K562 (cell line): ENCODE measurements around the gene ABAT. TPM values are rescaled to one million over a fixed set of nuclear protein-coding genes. Genes with fewer than 3 reads are reported as not detected.

Source experiments
- ATAC-seq: fragments of 200-7000 bp; cut with Tn5 transposase; 3 replicates; pipeline ENCODE4 v1.9.1; 2020; ENCODE audit warnings: moderate library complexity
- BruUV-seq: library from RNA; stranded (reverse); fragments of 400-500 nt; replicated peaks from 2 replicates; lab custom pipeline; 2021; lab: Mats Ljungman, UMichigan
- CTCF ChIA-PET: fragments of 300-600 bp; formaldehyde crosslinking; extraction: SDS; loops from one replicate; lab custom pipeline; 2021; ENCODE audit warnings: low intra/inter-chr PET ratio; lab: Yijun Ruan, JAX
- POLR2A ChIA-PET: fragments of 300-600, 350-650 bp; sonication (Branson Sonifier 250); formaldehyde crosslinking; extraction: SDS; loops from one replicate; lab custom pipeline; 2021; ENCODE audit warnings: antibody characterized with exemption, inconsistent platforms; lab: Yijun Ruan, JAX
- DNase-seq, 4 experiments: peaks; one replicate each; pipeline versions ENCODE4 v3.0.0 to v3.0.0-alpha.2; 2011 to 2018; ENCODE audit warnings: low spot score in 3 of 4, mixed read lengths in 3 of 4; ENCODE audit errors: extremely low read depth in 1 of 4
- FAIRE-seq: peaks from 2 replicates; lab custom pipeline; 2011; peaks lifted over from hg19 to GRCh38; lab: Jason Lieb, UNC
- H2AFZ ChIP-seq: 2 replicates; pipeline ENCODE4 v1.6.0; 2011; ENCODE audit warnings: low read depth, low read length, control low read depth, inconsistent platforms
- H3K27ac ChIP-seq: fragments of 200-600 bp; 3 replicates; pipeline ENCODE4 v1.8.0; 2011; ENCODE audit warnings: low read depth, mild to moderate bottlenecking, control low read depth, inconsistent platforms, low read length, moderate library complexity, mixed read lengths; ENCODE audit errors: extremely low read depth
- H3K27me3 ChIP-seq, 2 experiments: fragments of 300-600 bp in 1 of 2; 2 replicates in 1 of 2; 3 replicates in 1 of 2; pipeline versions ENCODE4 v1.6.0 to v1.8.0; 2011; ENCODE audit warnings: inconsistent platforms in 2 of 2, low read length in 2 of 2, mild to moderate bottlenecking in 1 of 2, mixed read lengths in 1 of 2, moderate library complexity in 1 of 2; ENCODE audit not compliant: control insufficient read depth in 2 of 2, insufficient read depth in 2 of 2
- H3K36me3 ChIP-seq: fragments of 300-600 bp; 3 replicates; pipeline ENCODE4 v1.8.0; 2011; ENCODE audit warnings: mild to moderate bottlenecking, low read length, inconsistent platforms; ENCODE audit not compliant: control insufficient read depth, insufficient read depth
- H3K4me1 ChIP-seq, 2 experiments: fragments of 200-600 bp in 1 of 2; replicated peaks in 1 of 2; 2 replicates in 1 of 2; 3 replicates in 1 of 2; pipeline versions ENCODE4 v1.5.1 to v1.8.0; 2011; ENCODE audit warnings: inconsistent platforms in 2 of 2, low read length in 2 of 2, mild to moderate bottlenecking in 1 of 2, mixed read lengths in 1 of 2, moderate library complexity in 1 of 2; ENCODE audit not compliant: control insufficient read depth in 2 of 2, insufficient read depth in 2 of 2
- H3K4me2 ChIP-seq: 2 replicates; pipeline ENCODE4 v1.6.1; 2011; ENCODE audit warnings: low read length, control low read depth, inconsistent platforms, mixed read lengths; ENCODE audit not compliant: insufficient read depth
- H3K4me3 ChIP-seq: fragments of 200-600 bp; sonication (generic), shearing (Covaris generic); 2 replicates; pipeline ENCODE4 v1.5.1; 2016; ENCODE audit warnings: control low read depth, inconsistent platforms
- H3K79me2 ChIP-seq: fragments of 200-600 bp; 3 replicates; pipeline ENCODE4 v1.8.0; 2011; ENCODE audit warnings: low read length, inconsistent platforms; ENCODE audit not compliant: control insufficient read depth, insufficient read depth
- H3K9ac ChIP-seq, 2 experiments: 2 replicates each; pipeline versions ENCODE4 v1.6.0 to v1.6.1; 2011; ENCODE audit warnings: low read depth in 2 of 2, low read length in 2 of 2, control low read depth in 1 of 2, inconsistent platforms in 1 of 2, mild to moderate bottlenecking in 1 of 2, mixed read lengths in 1 of 2; ENCODE audit not compliant: insufficient read depth in 1 of 2
- H3K9me1 ChIP-seq: one replicate; pipeline ENCODE4 v1.6.0; 2011; ENCODE audit warnings: inconsistent platforms, mild to moderate bottlenecking, low read length, moderate library complexity; ENCODE audit not compliant: control insufficient read depth, insufficient read depth
- H3K9me3 ChIP-seq: replicated peaks from 2 replicates; pipeline ENCODE4 v1.5.1; 2011; ENCODE audit warnings: low read depth, low read length, inconsistent platforms; ENCODE audit not compliant: control insufficient read depth, insufficient read depth
- H4K20me1 ChIP-seq: replicated peaks from 2 replicates; pipeline ENCODE4 v1.6.1; 2011; ENCODE audit warnings: low read length, inconsistent platforms, mixed read lengths; ENCODE audit not compliant: control insufficient read depth, insufficient read depth
- KAT7 ChIP-seq: sonication (generic); formaldehyde crosslinking; IDR thresholded peaks from 2 replicates; pipeline ENCODE4 v1.8.0; 2022; ENCODE audit warnings: missing genetic modification reagents, mild to moderate bottlenecking, borderline replicate concordance
- NONO ChIP-seq, 2 experiments: fragments of 200-400 bp in 1 of 2; fragments of 450-650 bp in 1 of 2; formaldehyde crosslinking in 1 of 2; IDR thresholded peaks; 2 replicates each; pipeline ENCODE4 v1.6.1; 2017; ENCODE audit warnings: low read depth in 2 of 2, mild to moderate bottlenecking in 2 of 2, moderate library complexity in 2 of 2, low read length in 1 of 2
- ZFP1 ChIP-seq: fragments of 450-650 bp; formaldehyde crosslinking; IDR thresholded peaks from 2 replicates; pipeline ENCODE4 v1.4.0; 2020; ENCODE audit warnings: mild to moderate bottlenecking, mixed read lengths
- ZNF445 ChIP-seq: fragments of 250-450 bp; sonication (Bioruptor Pico); IDR thresholded peaks from 2 replicates; pipeline ENCODE4 v1.4.0; 2020; ENCODE audit warnings: low read depth, mild to moderate bottlenecking, moderate library complexity
- WGBS: fragments of 100-300 bp; shearing (Covaris generic); methylation state at CpG from one replicate; pipeline ENCODE4 v1.1.6; 2016; ENCODE audit warnings: low coverage, mixed read lengths; ENCODE audit not compliant: insufficient coverage; ENCODE audit errors: missing lambda C conversion rate; 5-methylcytosine and 5-hydroxymethylcytosine counted together
- in situ Hi-C: fragments of 300-500 bp; cut with MboI; formaldehyde crosslinking; loops from 4 replicates; pipeline ENCODE4 v1.15.0; 2018; ENCODE audit warnings: inconsistent platforms, mixed read lengths
- intact Hi-C: fragments of 100-400 bp; cut with micrococcal nuclease; formaldehyde crosslinking; loops from 2 replicates; pipeline ENCODE4 v1.14.2; 2022
- polyA plus RNA-seq, 8 experiments: library from polyadenylated mRNA; depleted of rRNA in 4 of 8; stranded (reverse) in 5 of 8; unstranded in 3 of 8; fragments of >200 nt; fragmentation: Nextera tagmentation in 2 of 8; fragmentation: Illumina TruSeq in 1 of 8; extraction: Ambion mirVana in 2 of 8; extraction: Trizol in 1 of 8; gene quantifications; 2 replicates each; pipeline versions ENCODE4 v1.2.1 to v1.2.3, GENCODE V29; 2011 to 2014; ENCODE audit warnings: inconsistent platforms in 1 of 8, missing spikeins in 1 of 8
- total RNA-seq, 7 experiments: library from RNA; depleted of rRNA in 6 of 7; stranded (reverse); fragments of >200 nt in 6 of 7; fragmentation: Illumina TruSeq in 2 of 7; extraction: Trizol in 2 of 7; gene quantifications; 2 replicates each; pipeline versions ENCODE4 v1.2.1 to v1.2.3, GENCODE V29; 2011 to 2021; ENCODE audit warnings: low replicate concordance in 1 of 7
- TF ChIP-seq, protein P1 (sequence below), 2 experiments: fragments of 450-650 bp in 1 of 2; IDR thresholded peaks; 2 replicates each; pipeline ENCODE4 v1.6.1; 2011 to 2017; ENCODE audit warnings: low read depth in 2 of 2, antibody characterized with exemption in 1 of 2, borderline replicate concordance in 1 of 2, low read length in 1 of 2, mild to moderate bottlenecking in 1 of 2, mixed read lengths in 1 of 2; ENCODE audit not compliant: control insufficient read depth in 1 of 2

The ABAT gene
- total and polyA plus RNA-seq, 9 of the 15 experiments (the other 6 are each of a cell fraction or from before 2014, with no cell fraction given), result 0.01 to 0.49 (median 0.10) TPM

DNA sequence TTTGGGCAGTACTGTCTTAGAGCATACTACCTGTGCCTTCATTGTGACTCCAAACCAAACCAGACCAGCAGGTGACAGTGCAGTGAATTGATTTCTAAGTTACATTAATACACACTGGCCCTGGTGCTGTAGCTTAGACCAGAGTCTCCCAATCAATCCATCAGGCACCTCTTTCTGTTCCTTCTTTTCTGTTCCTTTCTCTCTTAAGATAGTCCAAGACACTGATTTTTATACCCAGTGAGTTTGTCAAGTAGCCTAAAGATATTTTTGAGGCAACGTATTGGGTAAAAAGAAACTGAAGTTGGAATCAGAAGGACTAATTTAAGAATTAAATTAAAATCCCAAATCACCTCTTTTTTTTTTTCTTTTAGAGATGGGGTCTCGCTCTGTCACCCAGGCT, 43.1 kb downstream of the ABAT start:
- H4K20me1 ChIP-seq, result no peaks in the 10 kb centered on the region
- H3K27me3 ChIP-seq, result peaks cover 33 to 60% of the 10 kb centered on the region in 2 experiments; a peak in 4 of 5 replicates
- POLR2A ChIA-PET, result no interaction called here
- DNase-seq, result no peak
- H3K4me3 ChIP-seq, result no peak overlapping the region
- in situ Hi-C loops, result no loop called here
- H3K9me3 ChIP-seq, result no peaks in the 10 kb centered on the region
- no peaks in the 10 kb centered on the region for H3K79me2 ChIP-seq
- 0% methylated on average over 2 of the region's 2 CpGs for WGBS
- H3K27ac ChIP-seq, result no peak overlapping the region
- TF ChIP-seq ZNF445 (CRISPR knock-in tag) (no peak), ZFP1 (CRISPR knock-in tag) (peak; percentile 88), KAT7 (CRISPR knock-in tag) (no peak), NONO (IDR thresholded peaks at IDR 0.05; ENCODE audit: low read depth in 2 of 2, low read length in 1 of 2) (no peak)
- TF ChIP-seq, protein P1, sequence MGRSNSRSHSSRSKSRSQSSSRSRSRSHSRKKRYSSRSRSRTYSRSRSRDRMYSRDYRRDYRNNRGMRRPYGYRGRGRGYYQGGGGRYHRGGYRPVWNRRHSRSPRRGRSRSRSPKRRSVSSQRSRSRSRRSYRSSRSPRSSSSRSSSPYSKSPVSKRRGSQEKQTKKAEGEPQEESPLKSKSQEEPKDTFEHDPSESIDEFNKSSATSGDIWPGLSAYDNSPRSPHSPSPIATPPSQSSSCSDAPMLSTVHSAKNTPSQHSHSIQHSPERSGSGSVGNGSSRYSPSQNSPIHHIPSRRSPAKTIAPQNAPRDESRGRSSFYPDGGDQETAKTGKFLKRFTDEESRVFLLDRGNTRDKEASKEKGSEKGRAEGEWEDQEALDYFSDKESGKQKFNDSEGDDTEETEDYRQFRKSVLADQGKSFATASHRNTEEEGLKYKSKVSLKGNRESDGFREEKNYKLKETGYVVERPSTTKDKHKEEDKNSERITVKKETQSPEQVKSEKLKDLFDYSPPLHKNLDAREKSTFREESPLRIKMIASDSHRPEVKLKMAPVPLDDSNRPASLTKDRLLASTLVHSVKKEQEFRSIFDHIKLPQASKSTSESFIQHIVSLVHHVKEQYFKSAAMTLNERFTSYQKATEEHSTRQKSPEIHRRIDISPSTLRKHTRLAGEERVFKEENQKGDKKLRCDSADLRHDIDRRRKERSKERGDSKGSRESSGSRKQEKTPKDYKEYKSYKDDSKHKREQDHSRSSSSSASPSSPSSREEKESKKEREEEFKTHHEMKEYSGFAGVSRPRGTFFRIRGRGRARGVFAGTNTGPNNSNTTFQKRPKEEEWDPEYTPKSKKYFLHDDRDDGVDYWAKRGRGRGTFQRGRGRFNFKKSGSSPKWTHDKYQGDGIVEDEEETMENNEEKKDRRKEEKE (IDR thresholded peaks at IDR 0.05; ENCODE audit: borderline replicate concordance in 1 of 2, control insufficient read depth in 1 of 2, low read depth in 2 of 2, low read length in 1 of 2), result no peak
- TF ChIP-seq, all 486 proteins: peak for 1
- H3K4me1 ChIP-seq, result peaks cover 0 to 2% of the 10 kb centered on the region in 2 experiments; a peak in 1 of 5 replicates
- no peaks in the 10 kb centered on the region for H3K9me1 ChIP-seq
- H3K9ac ChIP-seq, result no peak overlapping the region
- CTCF ChIA-PET, result no interaction called here
- FAIRE-seq, result no peak
- no peak for ATAC-seq
- no TSS peak for BruUV-seq
- no peak overlapping the region for H2AFZ ChIP-seq
- H3K4me2 ChIP-seq, result no peak overlapping the region
- intact Hi-C loops, result no loop called here
- H3K36me3 ChIP-seq, result no peaks in the 10 kb centered on the region
